ENCODE data around the gene APBB1IP.
"Not testable (repeated sequence)": the region's sequence is repeated elsewhere in the genome, so short reads cannot be mapped to it uniquely, and the experiment has no call there.

The APBB1IP gene

GRCh38 chr10:26566525-26567350 is 128.6 kb downstream of the APBB1IP start:
- DNase-seq = no peak

- DNase-seq = no peak
These were observed 129.2 kb downstream of the APBB1IP start for GRCh38 chr10:26567351-26567721.

DNA sequence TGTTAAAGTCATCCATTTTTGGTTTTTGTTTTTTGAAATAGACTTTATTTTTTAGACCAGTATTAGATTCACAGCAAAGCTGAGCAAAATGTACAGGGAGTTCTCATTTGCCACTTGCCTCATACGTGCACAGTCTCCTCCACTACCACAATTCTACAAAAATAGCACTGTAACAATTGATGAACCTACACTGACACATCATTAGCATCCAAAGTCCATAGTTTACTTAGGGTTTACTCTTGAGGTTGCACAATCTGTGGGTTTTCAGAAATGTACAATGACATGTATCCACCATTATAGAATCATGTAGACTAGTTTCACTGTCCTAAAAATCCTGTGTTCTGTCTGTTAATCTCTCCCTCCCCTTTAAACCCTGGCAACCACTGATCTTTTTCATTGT is 133.5 kb downstream of the APBB1IP start:
- no peak for DNase-seq

- DNase-seq = no peak
These were observed 135.5 kb downstream of the APBB1IP start for GRCh38 chr10:26573674-26574073.

- no peak for DNase-seq
These were observed 136.6 kb downstream of the APBB1IP start for GRCh38 chr10:26574783-26575182.

DNA sequence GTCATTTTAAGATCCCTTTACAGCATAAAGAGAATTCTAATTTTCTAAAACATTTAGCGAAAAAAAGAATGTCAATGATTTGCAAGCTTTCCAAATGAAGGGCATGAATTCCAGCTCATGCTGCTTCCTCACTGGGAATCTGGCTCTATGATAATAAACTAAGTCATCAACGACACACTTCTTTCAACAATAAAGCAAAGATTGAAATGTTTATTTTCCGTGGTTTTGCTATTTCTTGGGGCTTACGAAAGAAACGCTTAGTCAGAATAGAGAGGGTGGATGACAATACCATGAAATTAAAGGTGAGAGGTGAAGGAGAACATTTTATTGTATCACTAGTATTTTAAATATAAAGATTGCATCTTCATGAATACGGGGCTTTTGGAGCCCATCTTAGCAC is 140.2 kb downstream of the APBB1IP start:
- DNase-seq = not testable (repeated sequence)

- no peak for DNase-seq
These were observed 141.3 kb downstream of the APBB1IP start for GRCh38 chr10:26579256-26580063.

- no peak for DNase-seq
These were observed 148.1 kb downstream of the APBB1IP start for GRCh38 chr10:26586211-26586610.

GRCh38 chr10:26588611-26589010 is 150.5 kb downstream of the APBB1IP start:
- DNase-seq = no peak

GRCh38 chr10:26589813-26590212 is 151.7 kb downstream of the APBB1IP start:
- DNase-seq = not testable (repeated sequence)

GRCh38 chr10:26593896-26594295 is 155.8 kb downstream of the APBB1IP start:
- no peak for DNase-seq

DNA sequence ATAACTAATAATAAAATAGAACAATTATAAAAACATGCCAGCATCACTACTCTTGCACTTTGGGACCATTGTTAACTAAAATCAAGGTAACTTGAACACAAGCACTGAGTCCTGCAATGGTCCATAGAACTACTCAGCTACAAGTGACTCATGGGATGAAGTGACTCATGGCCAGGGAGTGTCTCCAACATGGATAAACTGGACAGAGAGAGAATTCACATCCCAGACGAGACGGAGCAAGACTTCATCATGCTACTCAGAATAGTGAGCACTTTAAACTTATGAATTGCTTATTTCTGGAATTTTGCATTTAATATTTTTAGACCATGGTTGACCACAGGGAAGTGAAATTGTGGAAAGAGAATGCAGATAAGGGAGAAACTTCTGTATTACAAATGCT is 165.1 kb downstream of the APBB1IP start:
- not testable (repeated sequence) for DNase-seq

- DNase-seq = not testable (repeated sequence)
These were observed 166.4 kb downstream of the APBB1IP start for GRCh38 chr10:26604320-26605093.

DNA sequence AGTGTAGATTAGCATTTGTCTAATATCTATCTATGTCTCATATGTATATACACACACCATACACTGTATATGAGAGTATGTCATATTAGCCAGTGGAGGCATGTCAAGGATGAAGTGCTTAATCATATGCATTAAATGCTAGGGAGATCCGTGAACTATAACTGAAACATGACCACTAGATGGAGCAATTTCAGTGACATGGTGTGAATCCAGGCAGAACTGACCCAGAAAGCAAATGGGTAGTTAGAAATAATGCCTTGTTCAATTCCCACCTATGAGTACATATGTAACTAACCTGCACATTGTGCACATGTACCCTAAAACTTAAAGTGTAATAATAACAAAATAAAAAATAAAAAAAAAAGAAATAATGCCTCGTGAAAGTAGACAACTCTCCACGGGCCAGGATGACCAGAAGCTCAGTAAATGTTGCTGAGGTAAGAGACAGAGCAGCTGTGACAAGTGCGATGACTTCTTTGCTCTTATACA is 168.3 kb downstream of the APBB1IP start:
- not testable (repeated sequence) for DNase-seq

DNA sequence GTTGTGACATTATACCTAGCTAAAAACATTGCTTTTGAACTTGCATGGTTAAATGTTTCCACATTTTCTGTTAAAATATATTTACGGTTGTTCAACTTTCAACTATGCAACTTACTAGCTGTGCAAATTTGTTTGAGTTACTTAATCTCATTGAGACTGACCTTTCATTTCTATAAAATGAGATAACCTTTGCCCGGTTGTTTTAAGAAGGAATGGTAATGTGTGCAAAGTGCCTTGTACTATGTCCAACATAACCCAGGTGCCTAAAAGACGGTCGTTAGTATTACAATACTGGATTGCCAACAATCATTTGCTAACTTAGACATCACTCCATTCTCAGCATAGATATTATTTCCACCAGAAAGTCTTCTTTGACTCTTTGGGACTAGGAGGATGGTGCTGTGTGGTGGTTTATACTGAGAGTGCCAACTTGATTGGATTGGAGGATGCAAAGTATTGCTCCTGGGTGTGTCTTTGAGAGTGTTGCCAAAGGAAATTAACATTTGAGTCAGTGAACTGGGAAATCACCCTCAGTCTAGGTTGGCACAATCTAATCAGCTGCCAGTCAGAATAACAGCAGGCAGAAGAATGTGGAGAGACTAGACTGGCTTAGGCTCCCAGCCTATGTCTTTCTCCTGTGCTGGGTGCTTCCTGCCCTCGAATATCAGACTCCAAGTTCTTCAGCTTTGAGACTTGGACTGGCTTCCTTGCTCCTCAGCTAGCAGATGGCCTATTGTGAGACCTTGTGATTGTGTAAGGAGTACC is 174.2 kb downstream of the APBB1IP start:
- no peak for DNase-seq
